MCF 10A (cell line): Measurements from ENCODE around the gene GLT1D1. TPM values are rescaled to one million over a fixed set of nuclear protein-coding genes. Genes with fewer than 3 reads are reported as not detected.

Experiments
- BruUV-seq: library from RNA; stranded (reverse); fragments of 400-500 nt; replicated peaks from 2 replicates; lab custom pipeline; 2021; lab: Mats Ljungman, UMichigan
- CTCF ChIA-PET: fragments of 300-600 bp; sonication (Branson Sonifier 250); formaldehyde crosslinking; extraction: SDS; loops from one replicate; lab custom pipeline; 2021; ENCODE audit warnings: antibody characterized with exemption, inconsistent platforms; lab: Yijun Ruan, JAX
- POLR2A ChIA-PET: fragments of 300-600, 350-650 bp; sonication (Branson Sonifier 250); formaldehyde crosslinking; extraction: SDS; loops from one replicate; lab custom pipeline; 2020; ENCODE audit warnings: antibody characterized with exemption, inconsistent platforms; lab: Yijun Ruan, JAX
- DNase-seq: peaks from one replicate; pipeline ENCODE4 v3.0.0-alpha.2; 2018; ENCODE audit not compliant: unreplicated experiment
- H3K27ac Mint-ChIP-seq: one replicate; pipeline ENCODE4 v1.8.0; 2022; ENCODE audit warnings: mild to moderate bottlenecking, low read depth, mixed read lengths; ENCODE audit not compliant: unreplicated experiment
- H3K27me3 Mint-ChIP-seq: one replicate; pipeline ENCODE4 v1.8.0; 2022; ENCODE audit warnings: mixed read lengths; ENCODE audit not compliant: insufficient read depth, unreplicated experiment
- H3K36me3 Mint-ChIP-seq: one replicate; pipeline ENCODE4 v1.8.0; 2022; ENCODE audit warnings: mild to moderate bottlenecking, moderate library complexity, mixed read lengths; ENCODE audit not compliant: insufficient read depth, unreplicated experiment
- H3K4me1 Mint-ChIP-seq: one replicate; pipeline ENCODE4 v1.8.0; 2022; ENCODE audit warnings: mixed read lengths; ENCODE audit not compliant: insufficient read depth, unreplicated experiment
- H3K4me3 Mint-ChIP-seq: one replicate; pipeline ENCODE4 v1.8.0; 2022; ENCODE audit warnings: mild to moderate bottlenecking, moderate library complexity, mixed read lengths; ENCODE audit not compliant: unreplicated experiment
- H3K9me3 Mint-ChIP-seq: one replicate; pipeline ENCODE4 v1.8.0; 2022; ENCODE audit warnings: mixed read lengths; ENCODE audit not compliant: unreplicated experiment
- intact Hi-C: fragments of 100-400 bp; cut with micrococcal nuclease; formaldehyde crosslinking; loops from 2 replicates; pipeline ENCODE4 v1.14.1; 2022
- total RNA-seq: library from RNA; stranded (reverse); gene quantifications from 2 replicates; pipeline ENCODE4 v1.2.3, GENCODE V29; 2022
- TF ChIP-seq, protein P1 (sequence below): fragments of 200-600 bp; IDR thresholded peaks from one replicate; pipeline ENCODE4 v1.8.0; 2022; ENCODE audit warnings: antibody characterized with exemption, mild to moderate bottlenecking; ENCODE audit not compliant: unreplicated experiment

GLT1D1 gene
- total RNA-seq, 1 experiment from 2014 or later: not detected

DNA sequence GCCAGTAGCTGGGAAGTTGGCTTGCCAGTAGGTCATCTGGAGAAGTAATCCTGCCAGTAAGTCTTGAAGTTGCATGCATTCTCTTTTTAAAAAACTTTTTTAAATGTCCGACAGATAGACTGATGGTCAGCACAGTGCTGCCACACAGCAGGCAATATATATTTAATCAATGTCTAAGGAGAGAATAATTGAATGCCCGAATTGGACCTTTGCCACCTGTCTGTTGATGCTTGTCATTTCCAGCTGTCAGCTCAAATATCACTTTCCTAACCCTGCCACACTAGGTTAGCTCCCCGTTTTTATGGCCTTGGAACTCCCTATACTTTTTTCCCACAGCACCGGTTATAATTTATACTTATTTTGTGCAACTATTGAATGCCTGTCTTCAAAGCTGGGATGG lies 27.4 kb upstream of the GLT1D1 start:
- H3K4me1 Mint-ChIP-seq: peaks cover 12% of the 10 kb centered on the region
- CTCF ChIA-PET: interaction anchor here (0.7 kb wide), 1 partner anchor 71 kb away, joined by 3 read pairs; no protein-coding TSS in a partner anchor
- H3K36me3 Mint-ChIP-seq: peaks cover 6% of the 10 kb centered on the region
- H3K27me3 Mint-ChIP-seq: no peaks in the 10 kb centered on the region
- TF ChIP-seq, protein P1, sequence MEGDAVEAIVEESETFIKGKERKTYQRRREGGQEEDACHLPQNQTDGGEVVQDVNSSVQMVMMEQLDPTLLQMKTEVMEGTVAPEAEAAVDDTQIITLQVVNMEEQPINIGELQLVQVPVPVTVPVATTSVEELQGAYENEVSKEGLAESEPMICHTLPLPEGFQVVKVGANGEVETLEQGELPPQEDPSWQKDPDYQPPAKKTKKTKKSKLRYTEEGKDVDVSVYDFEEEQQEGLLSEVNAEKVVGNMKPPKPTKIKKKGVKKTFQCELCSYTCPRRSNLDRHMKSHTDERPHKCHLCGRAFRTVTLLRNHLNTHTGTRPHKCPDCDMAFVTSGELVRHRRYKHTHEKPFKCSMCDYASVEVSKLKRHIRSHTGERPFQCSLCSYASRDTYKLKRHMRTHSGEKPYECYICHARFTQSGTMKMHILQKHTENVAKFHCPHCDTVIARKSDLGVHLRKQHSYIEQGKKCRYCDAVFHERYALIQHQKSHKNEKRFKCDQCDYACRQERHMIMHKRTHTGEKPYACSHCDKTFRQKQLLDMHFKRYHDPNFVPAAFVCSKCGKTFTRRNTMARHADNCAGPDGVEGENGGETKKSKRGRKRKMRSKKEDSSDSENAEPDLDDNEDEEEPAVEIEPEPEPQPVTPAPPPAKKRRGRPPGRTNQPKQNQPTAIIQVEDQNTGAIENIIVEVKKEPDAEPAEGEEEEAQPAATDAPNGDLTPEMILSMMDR: no peak
- H3K9me3 Mint-ChIP-seq: no peaks in the 10 kb centered on the region
- no peak overlapping the region for H3K4me3 Mint-ChIP-seq
- DNase-seq: no peak
- intact Hi-C loops: no loop called here
- BruUV-seq: no TSS peak
- no peak overlapping the region for H3K27ac Mint-ChIP-seq
- POLR2A ChIA-PET: interaction anchor here (0.6 to 2.4 kb wide), 2 partner anchors 53 to 1517 kb away, joined by 3 to 8 read pairs; no protein-coding TSS in a partner anchor

DNA sequence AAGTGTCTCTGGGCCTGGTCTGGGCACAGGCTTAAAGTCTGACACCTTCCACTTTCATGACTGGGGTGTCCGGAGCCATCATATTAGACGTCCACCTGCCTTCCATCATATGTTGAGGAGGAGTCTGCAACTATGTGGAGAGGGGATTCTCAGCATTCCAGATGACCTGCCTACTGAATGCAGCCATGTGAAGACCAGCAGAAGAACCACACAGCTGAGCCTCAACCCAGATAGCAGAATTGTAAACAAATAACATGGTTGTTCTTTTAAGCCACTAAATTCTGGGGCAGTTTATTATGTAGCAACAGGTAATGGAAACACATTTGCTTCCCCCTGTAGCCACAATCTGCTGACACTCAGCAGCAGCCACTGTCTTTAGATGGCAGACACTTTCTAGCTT lies 25.6 kb upstream of the GLT1D1 start:
- intact Hi-C loops: no loop called here
- H3K27ac Mint-ChIP-seq: no peak overlapping the region
- H3K36me3 Mint-ChIP-seq: no peaks in the 10 kb centered on the region
- no peak overlapping the region for H3K4me3 Mint-ChIP-seq
- ChIA-PET CTCF (no interaction called here), POLR2A (no interaction called here)
- no peak for DNase-seq
- TF ChIP-seq, protein P1: no peak
- no peaks in the 10 kb centered on the region for H3K4me1 Mint-ChIP-seq
- H3K9me3 Mint-ChIP-seq: no peaks in the 10 kb centered on the region
- BruUV-seq: no TSS peak
- H3K27me3 Mint-ChIP-seq: no peaks in the 10 kb centered on the region

DNA sequence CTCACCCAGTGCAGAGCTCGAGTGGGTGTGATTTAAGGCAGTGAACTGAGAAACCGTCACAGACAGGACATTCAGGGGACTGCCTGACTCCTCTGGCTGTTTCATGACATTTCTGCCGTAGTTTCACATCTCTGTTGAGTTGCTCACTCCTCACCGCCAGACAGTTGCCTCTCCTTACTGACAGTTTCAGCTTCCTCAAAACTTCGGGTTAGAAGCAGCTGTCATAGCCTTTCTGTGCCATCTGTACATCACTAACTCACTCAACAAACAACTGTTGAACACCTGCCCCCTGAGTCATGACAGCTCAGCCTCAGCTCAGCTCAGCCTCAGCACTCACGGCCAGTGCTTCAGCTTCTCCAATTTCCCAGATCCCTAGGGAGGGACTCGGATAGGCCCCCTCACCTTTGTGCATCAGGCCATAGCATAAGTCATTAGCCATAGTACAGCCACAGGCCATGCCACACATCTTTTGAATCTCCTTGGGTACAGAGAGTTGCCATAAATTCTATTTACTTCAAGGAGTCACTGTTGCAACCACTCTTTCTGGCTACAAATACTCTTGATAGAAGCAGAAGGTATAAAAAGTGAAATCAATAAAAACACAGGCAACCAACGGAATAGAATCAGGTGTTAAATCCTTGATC lies 23.3 kb upstream of the GLT1D1 start:
- Mint-ChIP-seq H3K36me3 (no peaks in the 10 kb centered on the region), H3K27ac (no peak overlapping the region), H3K4me3 (no peak overlapping the region), H3K27me3 (no peaks in the 10 kb centered on the region), H3K9me3 (no peaks in the 10 kb centered on the region), H3K4me1 (no peaks in the 10 kb centered on the region)
- ChIA-PET CTCF (no interaction called here), POLR2A (interaction anchor here (0.6 kb wide), 1 partner anchor 642 kb away, joined by 3 read pairs; no protein-coding TSS in a partner anchor)
- intact Hi-C loops: no loop called here
- TF ChIP-seq, protein P1: no peak
- DNase-seq: no peak
- no TSS peak for BruUV-seq

DNA sequence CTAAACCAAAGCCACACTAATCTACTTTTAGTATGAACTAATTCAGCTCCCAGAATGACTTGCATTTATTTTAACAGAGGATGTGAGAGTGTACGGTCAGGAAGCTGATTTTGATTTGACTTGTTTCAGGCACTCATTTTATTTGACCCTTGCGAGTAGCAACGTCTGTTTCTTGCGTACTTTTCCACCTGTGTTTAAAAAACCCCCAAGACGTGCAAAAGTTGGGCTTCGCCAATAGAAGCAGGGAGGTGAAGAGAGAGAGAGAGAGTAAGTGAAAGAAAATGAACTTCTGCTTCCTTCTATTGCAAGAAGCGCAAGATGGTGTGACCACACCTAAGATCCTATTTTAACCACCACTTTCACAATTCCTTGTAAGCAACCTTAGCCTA lies 22.8 kb upstream of the GLT1D1 start:
- Mint-ChIP-seq H3K4me3 (no peak overlapping the region), H3K36me3 (no peaks in the 10 kb centered on the region), H3K27me3 (no peaks in the 10 kb centered on the region), H3K4me1 (no peaks in the 10 kb centered on the region), H3K27ac (no peak overlapping the region), H3K9me3 (no peaks in the 10 kb centered on the region)
- TF ChIP-seq, protein P1: no peak
- intact Hi-C loops: no loop called here
- ChIA-PET POLR2A (interaction anchor here (0.6 kb wide), 1 partner anchor 642 kb away, joined by 3 read pairs; no protein-coding TSS in a partner anchor), CTCF (no interaction called here)
- DNase-seq: no peak
- BruUV-seq: no TSS peak
